A549 (cell line): Measurements from ENCODE around the gene CYP4F3.

Experiments
- CTCF ChIP-seq: fragments of >200 bp; sonication (Bioruptor Twin); formaldehyde crosslinking; IDR thresholded peaks from 3 replicates; pipeline ENCODE4 v1.5.1; 2016
- ELK1 ChIP-seq: fragments of 150-350 bp; IDR thresholded peaks from 2 replicates; pipeline ENCODE4 v1.6.1; 2014; ENCODE audit warnings: low read depth, mild to moderate bottlenecking, low read length
- RFX5 ChIP-seq: fragments of 450-650 bp; IDR thresholded peaks from 2 replicates; pipeline ENCODE4 v1.7.1; 2014; ENCODE audit warnings: antibody characterized with exemption, mild to moderate bottlenecking, moderate library complexity

- TF ChIP-seq ELK1 = no peak
- TF ChIP-seq RFX5 = no peak
- no peak for TF ChIP-seq CTCF
Measured at GRCh38 chr19:15669440-15669839, 28.7 kb downstream of the CYP4F3 start.
